ENCODE data around the gene GLIS1.

DNA sequence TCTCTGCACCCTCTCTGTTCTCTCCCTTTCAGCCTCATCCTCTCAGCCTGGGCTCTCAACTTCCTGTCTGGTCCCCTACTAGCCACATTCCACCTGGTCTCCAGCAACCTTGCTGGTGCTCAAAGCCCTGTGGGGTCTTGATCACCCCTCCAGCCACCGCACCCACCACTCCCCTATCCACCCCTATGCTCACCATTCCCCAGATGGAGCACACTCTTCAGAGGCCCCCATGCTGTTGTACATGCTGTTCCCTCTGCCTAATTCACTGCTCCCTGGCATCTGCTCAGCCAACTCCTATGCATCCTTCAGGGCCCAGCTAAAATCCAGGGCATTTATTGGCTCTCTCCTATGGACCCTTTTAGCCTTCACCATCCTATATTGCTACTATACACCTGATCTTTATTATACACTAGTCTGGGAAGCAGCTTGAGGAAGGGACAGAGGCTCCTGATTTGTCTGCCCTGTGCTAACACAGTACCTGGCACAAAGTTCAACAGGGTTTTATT lies 81.0 kb downstream of the GLIS1 start:
- TF ChIP-seq, protein P1, sequence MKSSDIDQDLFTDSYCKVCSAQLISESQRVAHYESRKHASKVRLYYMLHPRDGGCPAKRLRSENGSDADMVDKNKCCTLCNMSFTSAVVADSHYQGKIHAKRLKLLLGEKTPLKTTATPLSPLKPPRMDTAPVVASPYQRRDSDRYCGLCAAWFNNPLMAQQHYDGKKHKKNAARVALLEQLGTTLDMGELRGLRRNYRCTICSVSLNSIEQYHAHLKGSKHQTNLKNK (CRISPR knock-in tag; IDR thresholded peaks at IDR 0.05): no peak
- TF ChIP-seq, protein P2, sequence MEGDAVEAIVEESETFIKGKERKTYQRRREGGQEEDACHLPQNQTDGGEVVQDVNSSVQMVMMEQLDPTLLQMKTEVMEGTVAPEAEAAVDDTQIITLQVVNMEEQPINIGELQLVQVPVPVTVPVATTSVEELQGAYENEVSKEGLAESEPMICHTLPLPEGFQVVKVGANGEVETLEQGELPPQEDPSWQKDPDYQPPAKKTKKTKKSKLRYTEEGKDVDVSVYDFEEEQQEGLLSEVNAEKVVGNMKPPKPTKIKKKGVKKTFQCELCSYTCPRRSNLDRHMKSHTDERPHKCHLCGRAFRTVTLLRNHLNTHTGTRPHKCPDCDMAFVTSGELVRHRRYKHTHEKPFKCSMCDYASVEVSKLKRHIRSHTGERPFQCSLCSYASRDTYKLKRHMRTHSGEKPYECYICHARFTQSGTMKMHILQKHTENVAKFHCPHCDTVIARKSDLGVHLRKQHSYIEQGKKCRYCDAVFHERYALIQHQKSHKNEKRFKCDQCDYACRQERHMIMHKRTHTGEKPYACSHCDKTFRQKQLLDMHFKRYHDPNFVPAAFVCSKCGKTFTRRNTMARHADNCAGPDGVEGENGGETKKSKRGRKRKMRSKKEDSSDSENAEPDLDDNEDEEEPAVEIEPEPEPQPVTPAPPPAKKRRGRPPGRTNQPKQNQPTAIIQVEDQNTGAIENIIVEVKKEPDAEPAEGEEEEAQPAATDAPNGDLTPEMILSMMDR (IDR thresholded peaks at IDR 0.05): no peak
- TF ChIP-seq, protein P3, sequence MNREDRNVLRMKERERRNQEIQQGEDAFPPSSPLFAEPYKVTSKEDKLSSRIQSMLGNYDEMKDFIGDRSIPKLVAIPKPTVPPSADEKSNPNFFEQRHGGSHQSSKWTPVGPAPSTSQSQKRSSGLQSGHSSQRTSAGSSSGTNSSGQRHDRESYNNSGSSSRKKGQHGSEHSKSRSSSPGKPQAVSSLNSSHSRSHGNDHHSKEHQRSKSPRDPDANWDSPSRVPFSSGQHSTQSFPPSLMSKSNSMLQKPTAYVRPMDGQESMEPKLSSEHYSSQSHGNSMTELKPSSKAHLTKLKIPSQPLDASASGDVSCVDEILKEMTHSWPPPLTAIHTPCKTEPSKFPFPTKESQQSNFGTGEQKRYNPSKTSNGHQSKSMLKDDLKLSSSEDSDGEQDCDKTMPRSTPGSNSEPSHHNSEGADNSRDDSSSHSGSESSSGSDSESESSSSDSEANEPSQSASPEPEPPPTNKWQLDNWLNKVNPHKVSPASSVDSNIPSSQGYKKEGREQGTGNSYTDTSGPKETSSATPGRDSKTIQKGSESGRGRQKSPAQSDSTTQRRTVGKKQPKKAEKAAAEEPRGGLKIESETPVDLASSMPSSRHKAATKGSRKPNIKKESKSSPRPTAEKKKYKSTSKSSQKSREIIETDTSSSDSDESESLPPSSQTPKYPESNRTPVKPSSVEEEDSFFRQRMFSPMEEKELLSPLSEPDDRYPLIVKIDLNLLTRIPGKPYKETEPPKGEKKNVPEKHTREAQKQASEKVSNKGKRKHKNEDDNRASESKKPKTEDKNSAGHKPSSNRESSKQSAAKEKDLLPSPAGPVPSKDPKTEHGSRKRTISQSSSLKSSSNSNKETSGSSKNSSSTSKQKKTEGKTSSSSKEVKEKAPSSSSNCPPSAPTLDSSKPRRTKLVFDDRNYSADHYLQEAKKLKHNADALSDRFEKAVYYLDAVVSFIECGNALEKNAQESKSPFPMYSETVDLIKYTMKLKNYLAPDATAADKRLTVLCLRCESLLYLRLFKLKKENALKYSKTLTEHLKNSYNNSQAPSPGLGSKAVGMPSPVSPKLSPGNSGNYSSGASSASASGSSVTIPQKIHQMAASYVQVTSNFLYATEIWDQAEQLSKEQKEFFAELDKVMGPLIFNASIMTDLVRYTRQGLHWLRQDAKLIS (CRISPR knock-in tag; IDR thresholded peaks at IDR 0.05; ENCODE audit: borderline replicate concordance): no peak
- no peak for TF ChIP-seq KAT7 (CRISPR knock-in tag; IDR thresholded peaks at IDR 0.05; ENCODE audit: borderline replicate concordance)
- TF ChIP-seq NR1H2 (CRISPR knock-in tag; IDR thresholded peaks at IDR 0.05): no peak
- no peak for TF ChIP-seq ZNF423 (CRISPR knock-in tag; IDR thresholded peaks at IDR 0.05)
- no peak for TF ChIP-seq JUN (CRISPR knock-in tag; IDR thresholded peaks at IDR 0.05)
